ENCODE measurements around the gene TAMALIN. TPM values are rescaled to one million over a fixed set of nuclear protein-coding genes. Genes with fewer than 3 reads are reported as not detected.

Gene TAMALIN
- total and polyA plus RNA-seq, 9 donors, result 16.8 to 84.1 (median 32.2) TPM

DNA sequence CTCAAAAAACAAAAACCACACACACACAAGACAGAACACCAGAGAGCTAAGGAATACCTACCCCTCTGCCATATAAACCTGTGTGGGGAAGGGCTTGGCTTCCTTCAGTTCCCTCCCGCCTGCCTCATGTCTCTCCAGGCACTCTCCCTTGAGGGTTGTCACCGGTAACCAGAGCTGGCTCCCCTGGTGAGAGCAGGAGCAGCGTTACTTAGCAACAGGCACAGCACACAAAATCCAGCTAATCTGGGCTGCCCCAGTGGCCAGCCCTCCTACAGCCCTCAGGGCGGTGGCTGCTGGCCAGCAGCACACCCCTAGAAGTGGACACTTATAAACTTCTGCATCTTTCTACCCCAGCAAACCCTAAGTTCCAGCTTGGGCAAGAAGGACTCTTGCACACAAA is 22.9 kb downstream of the TAMALIN start:
- H3K4me3 ChIP-seq, result no peak overlapping the region
- peaks cover 6% of the 10 kb centered on the region for H3K4me1 ChIP-seq (ENCODE audit: insufficient read depth)
- TF ChIP-seq POLR2A (IDR thresholded peaks at IDR 0.05) (no peak), EP300 (IDR thresholded peaks at IDR 0.05) (no peak)
- TF ChIP-seq, protein P1, sequence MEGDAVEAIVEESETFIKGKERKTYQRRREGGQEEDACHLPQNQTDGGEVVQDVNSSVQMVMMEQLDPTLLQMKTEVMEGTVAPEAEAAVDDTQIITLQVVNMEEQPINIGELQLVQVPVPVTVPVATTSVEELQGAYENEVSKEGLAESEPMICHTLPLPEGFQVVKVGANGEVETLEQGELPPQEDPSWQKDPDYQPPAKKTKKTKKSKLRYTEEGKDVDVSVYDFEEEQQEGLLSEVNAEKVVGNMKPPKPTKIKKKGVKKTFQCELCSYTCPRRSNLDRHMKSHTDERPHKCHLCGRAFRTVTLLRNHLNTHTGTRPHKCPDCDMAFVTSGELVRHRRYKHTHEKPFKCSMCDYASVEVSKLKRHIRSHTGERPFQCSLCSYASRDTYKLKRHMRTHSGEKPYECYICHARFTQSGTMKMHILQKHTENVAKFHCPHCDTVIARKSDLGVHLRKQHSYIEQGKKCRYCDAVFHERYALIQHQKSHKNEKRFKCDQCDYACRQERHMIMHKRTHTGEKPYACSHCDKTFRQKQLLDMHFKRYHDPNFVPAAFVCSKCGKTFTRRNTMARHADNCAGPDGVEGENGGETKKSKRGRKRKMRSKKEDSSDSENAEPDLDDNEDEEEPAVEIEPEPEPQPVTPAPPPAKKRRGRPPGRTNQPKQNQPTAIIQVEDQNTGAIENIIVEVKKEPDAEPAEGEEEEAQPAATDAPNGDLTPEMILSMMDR (IDR thresholded peaks at IDR 0.05), result no peak
- no peaks in the 10 kb centered on the region for H3K9me3 ChIP-seq
- H3K27me3 ChIP-seq, result no peaks in the 10 kb centered on the region
- H3K27ac ChIP-seq, result no peak overlapping the region
- no peak for DNase-seq
- intact Hi-C loops (cut with DNase I), result loop anchor here in 1 of 4 donors (5.0 kb wide), 1 partner anchor 38 kb away; the partner anchor contains the start of gene ATG101
- H3K36me3 ChIP-seq, result no peaks in the 10 kb centered on the region
- 40 to 52% (median 48%) methylated on average over 4 of the region's 4 CpGs for WGBS, 3 donors

DNA sequence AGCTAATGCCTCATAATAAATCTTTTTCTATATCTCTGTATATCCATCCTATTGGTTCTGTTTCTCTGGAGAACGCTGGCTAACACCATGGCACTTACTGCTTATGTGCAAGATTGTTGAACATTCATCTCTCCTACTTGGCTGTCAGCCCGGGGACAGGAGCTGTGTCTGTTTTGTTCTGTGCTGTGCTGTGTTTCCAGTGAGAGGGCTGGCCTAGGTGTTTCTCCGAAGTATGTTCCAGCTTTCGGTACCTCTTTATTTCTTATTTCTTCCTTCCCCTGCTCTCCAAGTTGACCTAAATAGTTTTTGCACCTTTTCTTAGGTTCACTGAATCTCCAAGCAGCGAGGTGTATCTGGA is 25.7 kb downstream of the TAMALIN start:
- Histone ChIP-seq H3K9me3 (no peaks in the 10 kb centered on the region), H3K4me1 (ENCODE audit: insufficient read depth) (peaks cover 2% of the 10 kb centered on the region), H3K27me3 (no peaks in the 10 kb centered on the region), H3K4me3 (peak overlapping the region; percentile 22), H3K36me3 (no peaks in the 10 kb centered on the region), H3K27ac (peak overlapping the region; percentile 81 to 91)
- DNase-seq, result peak; percentile 80 to 91 (median 87)
- TF ChIP-seq, protein P1 (IDR thresholded peaks at IDR 0.05), result no peak
- TF ChIP-seq POLR2A (IDR thresholded peaks at IDR 0.05) (no peak), EP300 (IDR thresholded peaks at IDR 0.05) (no peak)
- WGBS, 3 donors, result 1 to 4% (median 1%) methylated on average over 5 of the region's 5 CpGs
- intact Hi-C loops (cut with DNase I), result loop anchor here in 1 of 4 donors (2.0 kb wide), 1 partner anchor 18 kb away; the partner anchor contains the start of gene NR4A1

GRCh38 chr12:52032804-52033445 is 26.2 kb downstream of the TAMALIN start:
- TF ChIP-seq POLR2A (IDR thresholded peaks at IDR 0.05) (peak; percentile 87), EP300 (IDR thresholded peaks at IDR 0.05) (peak; percentile 69)
- TF ChIP-seq, protein P1 (IDR thresholded peaks at IDR 0.05), result no peak
- Histone ChIP-seq H3K36me3 (no peaks in the 10 kb centered on the region), H3K4me3 (peak overlapping the region; percentile 27), H3K27me3 (no peaks in the 10 kb centered on the region), H3K27ac (peak overlapping the region; percentile 88 to 91), H3K4me1 (ENCODE audit: insufficient read depth) (peaks cover 2% of the 10 kb centered on the region), H3K9me3 (no peaks in the 10 kb centered on the region)
- WGBS, 3 donors, result 0 to 1% (median 1%) methylated on average over 21 to 48 of the region's 48 CpGs
- intact Hi-C loops (cut with DNase I), result loop anchor here in 1 of 4 donors (2.0 kb wide), 1 partner anchor 18 kb away; the partner anchor contains the start of gene NR4A1
- DNase-seq, result peak; percentile 97 to 99 (median 98)

- H3K9me3 ChIP-seq, result no peaks in the 10 kb centered on the region
- intact Hi-C loops (cut with DNase I), result loop anchor here in 1 of 4 donors (2.0 kb wide), 1 partner anchor 17 kb away; the partner anchor contains the start of gene NR4A1
- DNase-seq, result peak in 2 of 5 donors; percentile 50 to 57
- TF ChIP-seq POLR2A (IDR thresholded peaks at IDR 0.05) (no peak), EP300 (IDR thresholded peaks at IDR 0.05) (no peak)
- TF ChIP-seq, protein P1 (IDR thresholded peaks at IDR 0.05), result no peak
- H3K36me3 ChIP-seq, result no peaks in the 10 kb centered on the region
- H3K27me3 ChIP-seq, result no peaks in the 10 kb centered on the region
- 67 to 75% (median 72%) methylated on average over 13 of the region's 13 CpGs for WGBS, 3 donors
- H3K4me1 ChIP-seq (ENCODE audit: insufficient read depth), result peaks cover 2% of the 10 kb centered on the region
- peak overlapping the region; percentile 27 for H3K4me3 ChIP-seq
- peak overlapping the region; percentile 88 to 91 for H3K27ac ChIP-seq
Observed at GRCh38 chr12:52033446-52034140, 26.8 kb downstream of the TAMALIN start.

All from ovary (tissue), 9 donors.